IPS-18c (cell line): Measurements from ENCODE around the gene PRND.
"Not testable (repeated sequence)": the region's sequence is repeated elsewhere in the genome, so short reads cannot be mapped to it uniquely, and the experiment has no call there.

Experiments
- H3K4me3 ChIP-seq: 2 replicates; pipeline ENCODE4 v1.7.0; 2013; ENCODE audit warnings: low read depth, mild to moderate bottlenecking, low read length, moderate library complexity; ENCODE audit not compliant: insufficient read depth
- H3K9me3 ChIP-seq: one replicate; pipeline ENCODE4 v1.6.1; 2013; ENCODE audit warnings: mild to moderate bottlenecking, low read length, moderate library complexity; ENCODE audit not compliant: control insufficient read depth, insufficient read depth

PRND gene

GRCh38 chr20:4764805-4765204 lies 43.1 kb downstream of the PRND start:
- no peak overlapping the region for H3K4me3 ChIP-seq
- no peaks in the 10 kb centered on the region for H3K9me3 ChIP-seq

GRCh38 chr20:4765681-4766080 lies 44.0 kb downstream of the PRND start:
- Histone ChIP-seq H3K9me3 (no peaks in the 10 kb centered on the region), H3K4me3 (no peak overlapping the region)

DNA sequence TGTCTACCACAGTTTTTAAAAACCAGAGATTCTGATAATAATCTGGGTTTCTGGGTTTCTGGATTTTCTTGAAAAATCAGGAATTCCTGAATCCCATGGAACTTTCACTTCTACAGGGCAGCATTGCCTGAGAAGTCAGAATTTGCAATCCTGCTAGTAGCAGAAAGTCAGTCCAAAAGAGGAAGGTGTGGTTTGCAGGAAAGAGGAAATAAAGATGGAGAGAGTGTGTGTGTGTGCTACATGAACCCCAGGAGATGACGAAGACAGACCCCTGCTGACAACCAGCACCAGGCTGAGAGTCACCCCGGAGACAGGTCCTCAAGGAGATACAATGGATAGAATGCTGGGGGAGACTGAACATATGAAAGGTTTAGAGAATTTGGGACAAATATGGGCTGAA lies 44.9 kb downstream of the PRND start:
- H3K9me3 ChIP-seq, result peaks cover 3% of the 10 kb centered on the region

DNA sequence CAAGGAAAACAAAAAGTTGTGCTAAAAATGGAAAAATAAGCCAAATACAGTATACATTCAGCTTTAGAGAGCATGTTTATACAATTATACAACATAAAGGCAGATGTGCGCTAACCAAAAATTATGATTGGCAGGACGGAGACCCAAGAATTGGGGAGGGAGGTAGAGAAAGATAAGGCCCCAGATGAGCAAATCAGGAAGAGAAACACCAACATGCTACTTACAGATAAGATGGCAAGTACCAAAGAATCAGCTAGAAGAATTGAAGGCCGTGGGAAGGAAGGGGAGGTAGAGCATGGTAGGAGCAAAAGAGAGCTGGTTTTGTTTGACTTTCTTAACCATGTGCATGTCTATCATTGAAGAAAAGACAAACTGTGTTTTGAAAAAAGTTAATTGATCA lies 45.4 kb downstream of the PRND start:
- no peak overlapping the region for H3K4me3 ChIP-seq
- peaks cover 5% of the 10 kb centered on the region for H3K9me3 ChIP-seq

More for the DNA sequence above, 44.9 kb downstream of the PRND start:
- no peak overlapping the region for H3K4me3 ChIP-seq

- Histone ChIP-seq H3K9me3 (peaks cover 5% of the 10 kb centered on the region), H3K4me3 (no peak overlapping the region)
Observed at GRCh38 chr20:4769328-4769727, 47.6 kb downstream of the PRND start.

DNA sequence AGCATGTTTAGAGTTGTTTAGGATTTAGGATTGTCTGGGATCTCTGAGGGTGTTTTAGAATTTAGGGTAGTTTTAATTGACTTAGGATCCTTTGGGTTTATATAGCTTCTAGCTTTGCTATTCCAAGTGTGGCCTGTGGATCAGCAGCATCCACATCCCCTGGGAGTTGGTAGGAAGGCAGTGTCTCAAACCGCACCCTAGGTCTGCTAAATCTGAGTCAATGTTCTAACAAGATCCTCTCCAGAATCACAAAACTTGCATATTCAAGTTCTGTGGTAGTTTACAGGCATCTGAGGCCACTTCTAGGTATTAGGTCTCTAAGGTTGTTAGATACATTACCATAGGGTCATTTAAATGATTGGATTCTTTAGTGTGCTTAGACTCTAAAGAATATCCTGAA lies 48.3 kb downstream of the PRND start:
- peaks cover 5% of the 10 kb centered on the region for H3K9me3 ChIP-seq

GRCh38 chr20:4771004-4771403 lies 49.3 kb downstream of the PRND start:
- H3K9me3 ChIP-seq, result peaks cover 5% of the 10 kb centered on the region
- no peak overlapping the region for H3K4me3 ChIP-seq

More for the DNA sequence above, 48.3 kb downstream of the PRND start:
- H3K4me3 ChIP-seq, result no peak overlapping the region

DNA sequence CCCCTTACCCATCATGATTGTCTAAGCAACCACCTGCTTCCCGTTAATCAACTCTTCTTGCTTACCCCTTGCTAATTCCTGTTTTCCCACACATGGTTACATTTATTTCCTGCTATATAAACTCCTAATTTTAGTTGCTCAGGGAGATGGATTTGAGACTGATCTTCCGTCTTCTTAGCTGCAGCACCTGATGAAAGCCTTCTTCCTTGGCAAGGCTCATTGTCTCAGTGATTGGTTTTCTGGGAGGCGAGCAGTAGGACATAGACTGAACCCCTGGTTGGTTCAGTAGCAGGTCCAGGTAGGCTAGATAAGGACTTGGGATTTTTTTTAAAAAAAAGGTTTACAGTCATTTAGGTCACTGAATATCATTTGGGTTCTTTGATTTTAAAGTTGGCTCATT lies 50.4 kb downstream of the PRND start:
- no peak overlapping the region for H3K4me3 ChIP-seq

DNA sequence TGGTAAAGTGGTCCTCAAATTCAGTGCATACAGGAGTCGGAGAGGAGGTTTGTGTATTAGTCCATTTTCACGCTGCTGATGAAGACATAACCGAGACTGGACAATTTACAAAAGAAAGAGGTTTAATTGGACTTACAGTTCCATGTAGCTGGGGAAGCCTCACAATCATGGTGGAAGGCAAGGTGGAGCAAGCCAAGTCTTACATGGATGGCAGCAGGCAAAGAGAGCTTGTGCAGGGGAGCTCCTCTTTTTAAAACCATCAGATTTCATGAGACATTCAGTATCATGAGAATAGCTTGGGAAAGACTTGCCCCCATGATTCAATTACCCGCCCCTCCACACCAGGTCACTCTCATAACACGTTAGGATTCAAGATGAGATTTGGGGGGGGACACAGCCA lies 51.3 kb downstream of the PRND start:
- H3K9me3 ChIP-seq, H3K4me3 ChIP-seq: not testable (repeated sequence)

More for the DNA sequence above, 50.4 kb downstream of the PRND start:
- H3K9me3 ChIP-seq, result peaks cover 5% of the 10 kb centered on the region

DNA sequence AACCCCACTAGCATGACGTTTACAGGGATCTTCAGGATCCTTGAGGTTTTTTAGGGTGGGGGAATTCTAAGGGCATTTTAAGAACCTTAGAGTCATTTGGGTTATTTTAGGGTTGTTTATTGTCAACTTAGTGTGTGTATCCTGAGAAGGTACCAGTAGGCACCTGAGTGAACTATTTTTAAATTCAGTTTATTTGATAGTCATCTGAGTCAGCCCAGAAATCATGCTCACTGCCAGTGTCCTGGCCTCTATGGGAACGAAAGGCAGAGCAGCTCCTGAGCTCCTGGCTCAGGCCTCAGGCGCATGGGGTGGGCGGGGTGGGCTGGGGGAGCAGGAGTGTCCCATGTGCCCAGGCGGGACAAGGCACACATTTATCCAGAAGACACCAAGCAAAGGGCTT lies 52.0 kb downstream of the PRND start:
- H3K9me3 ChIP-seq, result peaks cover 5% of the 10 kb centered on the region
- no peak overlapping the region for H3K4me3 ChIP-seq

DNA sequence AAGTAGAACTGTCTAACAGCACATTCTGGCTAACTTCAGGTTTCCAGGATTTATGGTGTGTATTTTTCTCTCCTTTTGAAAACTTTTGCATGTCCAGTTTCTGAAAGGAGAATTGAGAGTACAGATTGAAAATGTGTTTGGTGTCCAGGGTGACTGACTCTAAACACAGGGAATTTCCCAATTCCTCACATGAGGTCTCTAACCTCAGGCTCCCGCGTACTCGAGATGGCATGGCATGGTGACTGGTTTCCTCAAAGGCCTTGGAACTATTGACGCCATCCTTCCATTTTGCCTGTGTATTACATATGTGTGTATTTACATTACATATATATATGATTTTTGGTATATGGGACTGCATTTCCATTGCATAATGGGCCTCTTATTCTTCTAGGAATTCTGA lies 52.5 kb downstream of the PRND start:
- Histone ChIP-seq H3K9me3 (peaks cover 5% of the 10 kb centered on the region), H3K4me3 (no peak overlapping the region)

DNA sequence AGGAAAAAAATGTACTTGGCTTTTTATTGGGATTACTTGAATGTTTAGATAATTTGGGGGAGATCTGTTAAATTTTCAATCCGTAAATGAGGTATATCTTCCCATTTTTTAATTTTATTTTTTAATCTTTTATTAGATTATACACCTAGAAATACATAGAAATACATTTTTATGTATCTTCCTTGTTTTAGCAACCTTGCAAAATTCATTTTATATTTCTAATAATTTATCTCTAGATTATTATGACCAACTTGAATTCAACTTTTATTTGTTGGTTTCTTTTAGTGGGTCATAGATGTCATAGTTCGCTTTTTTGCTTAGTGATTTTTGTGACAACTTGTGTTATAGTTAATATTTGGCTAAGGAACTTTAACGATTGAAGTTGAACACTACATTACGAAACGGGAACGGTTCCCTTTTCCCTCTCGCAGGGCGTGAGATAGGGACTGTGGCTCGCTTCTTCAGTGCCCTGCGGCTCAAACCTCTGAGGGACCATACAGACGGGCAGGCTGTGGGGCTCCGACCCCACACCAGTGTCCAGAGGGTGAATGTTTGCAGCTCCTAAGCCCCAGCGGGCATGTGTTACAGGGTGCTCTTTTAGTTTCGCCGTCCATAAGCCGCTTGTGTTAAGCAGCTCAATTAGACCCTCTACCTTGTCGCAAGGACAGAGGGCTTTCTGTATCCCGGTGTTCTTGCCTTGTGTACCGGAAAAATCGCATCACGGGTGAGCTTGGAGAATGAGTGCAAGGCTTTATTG lies 53.8 kb downstream of the PRND start:
- H3K9me3 ChIP-seq, result peaks cover 5% of the 10 kb centered on the region
- H3K4me3 ChIP-seq, result no peak overlapping the region

- no peak overlapping the region for H3K4me3 ChIP-seq
- peaks cover 5% of the 10 kb centered on the region for H3K9me3 ChIP-seq
Observed at GRCh38 chr20:4776079-4776630, 54.4 kb downstream of the PRND start.
